ENCODE measurements around the gene HUS1.

GRCh38 chr7:47915616-47915976 is 63.8 kb downstream of the HUS1 start:
- TF ChIP-seq BHLHE40 (IDR thresholded peaks at IDR 0.05; ENCODE audit: low read depth, low read length) (no peak), POLR2A (IDR thresholded peaks at IDR 0.05; ENCODE audit: low read depth, low read length) (no peak), ELK1 (IDR thresholded peaks at IDR 0.05; ENCODE audit: borderline replicate concordance, low read depth, low read length) (no peak), RCOR1 (IDR thresholded peaks at IDR 0.05; ENCODE audit: insufficient replicate concordance, low read length) (no peak), RAD21 (IDR thresholded peaks at IDR 0.05; ENCODE audit: low read length) (no peak), MAFK (IDR thresholded peaks at IDR 0.05; ENCODE audit: low read depth, low read length) (no peak), NFE2L2 (IDR thresholded peaks at IDR 0.05; ENCODE audit: low read depth, low read length) (no peak), MXI1 (IDR thresholded peaks at IDR 0.05; ENCODE audit: borderline replicate concordance, low read depth, low read length) (no peak), FOS (IDR thresholded peaks at IDR 0.05; ENCODE audit: low read depth, low read length) (no peak)
- TF ChIP-seq, protein P1, sequence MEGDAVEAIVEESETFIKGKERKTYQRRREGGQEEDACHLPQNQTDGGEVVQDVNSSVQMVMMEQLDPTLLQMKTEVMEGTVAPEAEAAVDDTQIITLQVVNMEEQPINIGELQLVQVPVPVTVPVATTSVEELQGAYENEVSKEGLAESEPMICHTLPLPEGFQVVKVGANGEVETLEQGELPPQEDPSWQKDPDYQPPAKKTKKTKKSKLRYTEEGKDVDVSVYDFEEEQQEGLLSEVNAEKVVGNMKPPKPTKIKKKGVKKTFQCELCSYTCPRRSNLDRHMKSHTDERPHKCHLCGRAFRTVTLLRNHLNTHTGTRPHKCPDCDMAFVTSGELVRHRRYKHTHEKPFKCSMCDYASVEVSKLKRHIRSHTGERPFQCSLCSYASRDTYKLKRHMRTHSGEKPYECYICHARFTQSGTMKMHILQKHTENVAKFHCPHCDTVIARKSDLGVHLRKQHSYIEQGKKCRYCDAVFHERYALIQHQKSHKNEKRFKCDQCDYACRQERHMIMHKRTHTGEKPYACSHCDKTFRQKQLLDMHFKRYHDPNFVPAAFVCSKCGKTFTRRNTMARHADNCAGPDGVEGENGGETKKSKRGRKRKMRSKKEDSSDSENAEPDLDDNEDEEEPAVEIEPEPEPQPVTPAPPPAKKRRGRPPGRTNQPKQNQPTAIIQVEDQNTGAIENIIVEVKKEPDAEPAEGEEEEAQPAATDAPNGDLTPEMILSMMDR (conservative IDR thresholded peaks at IDR 0.05; ENCODE audit: low read depth, low read length) = no peak
